Panc1 (cell line): ENCODE results near the gene TMEM253. TPM values are rescaled to one million over a fixed set of nuclear protein-coding genes. Genes with fewer than 3 reads are reported as not detected.

Source experiments
- ATAC-seq: fragments of 200-7000 bp; cut with Tn5 transposase; 2 replicates; pipeline ENCODE4 v1.9.1; 2020; ENCODE audit warnings: mild to moderate bottlenecking, moderate library complexity
- BruUV-seq: library from RNA; stranded (reverse); fragments of 400-500 nt; replicated peaks from 2 replicates; lab custom pipeline; 2021; lab: Mats Ljungman, UMichigan
- CTCF ChIA-PET: fragments of 300-600 bp; sonication (Branson Sonifier 250); formaldehyde crosslinking; loops from one replicate; lab custom pipeline; 2022; ENCODE audit warnings: antibody characterized with exemption; lab: Charles Lee
- POLR2A ChIA-PET: fragments of 300-600 bp; sonication (Branson Sonifier 250); formaldehyde crosslinking; loops from one replicate; lab custom pipeline; 2022; ENCODE audit warnings: antibody characterized with exemption; lab: Charles Lee
- DNase-seq: peaks from one replicate; pipeline ENCODE4 v3.0.0-alpha.2; 2010; ENCODE audit warnings: low read depth, low spot score
- H3K27ac ChIP-seq: 2 replicates; pipeline ENCODE4 v1.5.1; 2011; ENCODE audit warnings: mild to moderate bottlenecking, low read length, inconsistent platforms
- H3K27me3 ChIP-seq: fragments of 200-500 bp; sonication (Bioruptor generic); 2 replicates; pipeline ENCODE4 v1.6.0; 2014; ENCODE audit warnings: low read length, inconsistent platforms; ENCODE audit not compliant: control insufficient read depth, insufficient read depth
- H3K36me3 ChIP-seq: fragments of 200-500 bp; sonication (Bioruptor generic); 2 replicates; pipeline ENCODE4 v1.5.1; 2014; ENCODE audit warnings: inconsistent platforms, mild to moderate bottlenecking, low read length, moderate library complexity; ENCODE audit not compliant: control insufficient read depth, insufficient read depth
- H3K4me1 ChIP-seq: 2 replicates; pipeline ENCODE4 v1.5.1; 2011; ENCODE audit warnings: inconsistent platforms, mild to moderate bottlenecking, low read length, moderate library complexity; ENCODE audit not compliant: control insufficient read depth, insufficient read depth
- H3K4me3 ChIP-seq, 2 experiments: 2 replicates each; pipeline ENCODE4 v1.5.1; 2011 to 2012; ENCODE audit warnings: low read depth in 2 of 2, low read length in 2 of 2, mild to moderate bottlenecking in 2 of 2, inconsistent platforms in 1 of 2, moderate library complexity in 1 of 2
- H3K9me3 ChIP-seq: fragments of 200-500 bp; sonication (Bioruptor generic); 2 replicates; pipeline ENCODE4 v1.5.1; 2014; ENCODE audit warnings: low read depth, mild to moderate bottlenecking, inconsistent platforms, low read length, moderate library complexity; ENCODE audit not compliant: control insufficient read depth, insufficient read depth
- CTCF ChIP-seq: fragments of 450-650 bp; IDR thresholded peaks from 2 replicates; pipeline ENCODE4 v1.5.1; 2017; ENCODE audit warnings: mild to moderate bottlenecking
- POLR2AphosphoS5 ChIP-seq: IDR thresholded peaks from 2 replicates; pipeline ENCODE4 v1.6.1; 2012; ENCODE audit warnings: mild to moderate bottlenecking, low read depth, low read length, moderate library complexity
- REST ChIP-seq, 2 experiments: IDR thresholded peaks; 2 replicates each; pipeline ENCODE4 v1.6.1; 2011 to 2012; ENCODE audit warnings: low read depth in 2 of 2, control low read depth in 1 of 2, low read length in 1 of 2, mild to moderate bottlenecking in 1 of 2, moderate library complexity in 1 of 2; ENCODE audit not compliant: insufficient read depth in 1 of 2
- SIN3A ChIP-seq: IDR thresholded peaks from 2 replicates; pipeline ENCODE4 v1.6.1; 2012; ENCODE audit warnings: low read depth, mild to moderate bottlenecking, low read length, moderate library complexity, borderline replicate concordance; ENCODE audit not compliant: insufficient read depth
- TCF7L2 ChIP-seq: IDR thresholded peaks from 2 replicates; pipeline ENCODE4 v1.6.1; 2011; ENCODE audit warnings: mild to moderate bottlenecking, low read depth, low read length, inconsistent platforms
- in situ Hi-C: cut with HindIII; loops from 2 replicates; pipeline ENCODE4 v1.10.0; 2016; ENCODE audit warnings: low sequenced_read_pairs, low pct_unique_long_range_greater_than_20kb
- intact Hi-C: fragments of 100-400 bp; cut with micrococcal nuclease; formaldehyde crosslinking; loops from one replicate; pipeline ENCODE4 v1.10.0; 2022; ENCODE audit not compliant: unreplicated experiment
- total RNA-seq: library from RNA; stranded (reverse); gene quantifications from one replicate; pipeline ENCODE4 v1.2.1, GENCODE V29; 2021; ENCODE audit not compliant: unreplicated experiment

TMEM253 gene
- total RNA-seq, 1 experiment from 2014 or later = 0.33 TPM

GRCh38 chr14:21072781-21073339, 28.0 kb upstream of the TMEM253 start:
- H3K27ac ChIP-seq = no peak overlapping the region
- in situ Hi-C loops (no loop called here), intact Hi-C loops (no loop called here)
- H3K4me1 ChIP-seq = peaks cover 7% of the 10 kb centered on the region
- no peak overlapping the region for H3K4me3 ChIP-seq
- DNase-seq (no peak), ATAC-seq (no peak)
- no peaks in the 10 kb centered on the region for H3K27me3 ChIP-seq
- POLR2A ChIA-PET = no interaction called here
- CTCF ChIA-PET = no interaction called here
- TF ChIP-seq SIN3A (no peak), POLR2AphosphoS5 (no peak), CTCF (no peak), REST (IDR thresholded peaks at IDR 0.05; ENCODE audit: insufficient read depth in 1 of 2, low read depth in 2 of 2, low read length in 1 of 2) (no peak), TCF7L2 (no peak)
- no peaks in the 10 kb centered on the region for H3K9me3 ChIP-seq
- BruUV-seq = no TSS peak
- H3K36me3 ChIP-seq = no peaks in the 10 kb centered on the region

- no peak for ATAC-seq
- Histone ChIP-seq H3K9me3 (no peaks in the 10 kb centered on the region), H3K4me3 (no peak overlapping the region), H3K36me3 (no peaks in the 10 kb centered on the region), H3K27me3 (no peaks in the 10 kb centered on the region), H3K27ac (no peak overlapping the region), H3K4me1 (peaks cover 7% of the 10 kb centered on the region)
- BruUV-seq = no TSS peak
- ChIA-PET CTCF (interaction anchor here (0.6 kb wide), 1 partner anchor 57 kb away, joined by 6 read pairs; no protein-coding TSS in a partner anchor), POLR2A (no interaction called here)
- intact Hi-C loops = no loop called here
- in situ Hi-C loops = no loop called here
- TF ChIP-seq POLR2AphosphoS5 = no peak
- TF ChIP-seq TCF7L2 = no peak
- DNase-seq = no peak
Observed at GRCh38 chr14:21073921-21074320, 26.9 kb upstream of the TMEM253 start.

GRCh38 chr14:21074398-21075272, 26.2 kb upstream of the TMEM253 start:
- H3K4me1 ChIP-seq = peaks cover 5% of the 10 kb centered on the region
- in situ Hi-C loops (no loop called here), intact Hi-C loops (no loop called here)
- TF ChIP-seq CTCF = no peak
- no peak for TF ChIP-seq SIN3A
- TF ChIP-seq REST (IDR thresholded peaks at IDR 0.05; ENCODE audit: insufficient read depth in 1 of 2, low read depth in 2 of 2, low read length in 1 of 2) = no peak
- TF ChIP-seq TCF7L2 = no peak
- no peak for TF ChIP-seq POLR2AphosphoS5
- CTCF ChIA-PET = no interaction called here
- ATAC-seq (no peak), DNase-seq (no peak)
- H3K36me3 ChIP-seq = no peaks in the 10 kb centered on the region
- no peaks in the 10 kb centered on the region for H3K9me3 ChIP-seq
- H3K27me3 ChIP-seq = no peaks in the 10 kb centered on the region
- H3K27ac ChIP-seq = no peak overlapping the region
- POLR2A ChIA-PET = no interaction called here
- no TSS peak for BruUV-seq
- no peak overlapping the region for H3K4me3 ChIP-seq
